Measurements from ENCODE around the gene GRID2. TPM values are rescaled to one million over a fixed set of nuclear protein-coding genes. Genes with fewer than 3 reads are reported as not detected.

GRID2 gene
- total and polyA plus RNA-seq, 2 of the 13 experiments (the other 11 are each of a cell fraction or from before 2014, with no cell fraction given): not detected

GRCh38 chr4:93018806-93019205, 715.0 kb downstream of the GRID2 start:
- ATAC-seq (no peak), FAIRE-seq (no peak), DNase-seq (ENCODE audit: low spot score) (no peak)
- no peaks in the 10 kb centered on the region for H3K4me1 ChIP-seq (ENCODE audit: insufficient read depth, low read length)
- no peaks in the 10 kb centered on the region for H4K20me1 ChIP-seq (ENCODE audit: insufficient read depth, low read length)
- no peak overlapping the region for H3K4me2 ChIP-seq (ENCODE audit: low read depth, low read length)
- no peaks in the 10 kb centered on the region for H3K36me3 ChIP-seq (replicated peaks in 1 of 2; ENCODE audit: control insufficient read depth in 1 of 2, insufficient read depth in 2 of 2, low read length in 2 of 2)
- H3K27me3 ChIP-seq (ENCODE audit: control insufficient read depth in 1 of 2, insufficient read depth in 2 of 2, low read length in 2 of 2): no peaks in the 10 kb centered on the region; a peak in 1 of 5 replicates
- no peaks in the 10 kb centered on the region for H3K9me3 ChIP-seq (ENCODE audit: low read length)
- intact Hi-C loops (cut with micrococcal nuclease; ENCODE audit: unreplicated experiment): no loop called here
- no TSS peak for BruUV-seq (replicated peaks)
- no peak overlapping the region for H3K9ac ChIP-seq (ENCODE audit: insufficient read depth, low read depth, low read length)
- POLR2A ChIA-PET: no interaction called here
- H3K27ac ChIP-seq (ENCODE audit: extremely low read length, insufficient read depth, low read length): no peak overlapping the region
- no peak overlapping the region for H2AFZ ChIP-seq (ENCODE audit: low read length)
- no peak for TF ChIP-seq HDAC6 (IDR thresholded peaks at IDR 0.05; ENCODE audit: low read depth, low read length)
- no peak for TF ChIP-seq ZNF468 (CRISPR knock-in tag; IDR thresholded peaks at IDR 0.05)
- no peak for TF ChIP-seq ZNF550 (CRISPR knock-in tag; IDR thresholded peaks at IDR 0.05; ENCODE audit: borderline replicate concordance)
- TF ChIP-seq ESRRA (CRISPR knock-in tag; IDR thresholded peaks at IDR 0.05; ENCODE audit: low read depth): no peak
- TF ChIP-seq KDM5B (CRISPR knock-in tag; IDR thresholded peaks at IDR 0.05; ENCODE audit: borderline replicate concordance): no peak
- TF ChIP-seq NONO (IDR thresholded peaks at IDR 0.05): no peak
- TF ChIP-seq NONO (CRISPR knock-in tag; conservative IDR thresholded peaks at IDR 0.05): no peak
- TF ChIP-seq SSRP1 (CRISPR knock-in tag; IDR thresholded peaks at IDR 0.05): no peak
- TF ChIP-seq NRL (CRISPR knock-in tag; IDR thresholded peaks at IDR 0.05; ENCODE audit: borderline replicate concordance): no peak
- TF ChIP-seq DZIP1 (CRISPR knock-in tag; IDR thresholded peaks at IDR 0.05): no peak
- no peak for TF ChIP-seq ZNF879 (CRISPR knock-in tag; IDR thresholded peaks at IDR 0.05)
- no peak for TF ChIP-seq NR1H2 (CRISPR knock-in tag; IDR thresholded peaks at IDR 0.05; ENCODE audit: borderline replicate concordance, low read depth)
- TF ChIP-seq SP2 (CRISPR knock-in tag; IDR thresholded peaks at IDR 0.05): no peak
- no peak for TF ChIP-seq ZFP90 (CRISPR knock-in tag; IDR thresholded peaks at IDR 0.05; ENCODE audit: borderline replicate concordance)
- in situ Hi-C loops (cut with HindIII; ENCODE audit: extremely low pct_ligation_motif_present, low pct_unique_long_range_greater_than_20kb): no loop called here
- no peak overlapping the region for H3K4me3 ChIP-seq (replicated peaks in 1 of 3; ENCODE audit: insufficient read depth in 1 of 3, low read depth in 2 of 3, low read length in 3 of 3)
- no peaks in the 10 kb centered on the region for H3K79me2 ChIP-seq (ENCODE audit: insufficient read depth, low read length)
- CTCF ChIA-PET (ENCODE audit: low intra/inter-chr PET ratio, low total read pairs): no interaction called here

Measured in HepG2 (cell line).